Measurements from ENCODE around the gene RBM47.
"Not testable (repeated sequence)": the region's sequence is repeated elsewhere in the genome, so short reads cannot be mapped to it uniquely, and the experiment has no call there.

The RBM47 gene

DNA sequence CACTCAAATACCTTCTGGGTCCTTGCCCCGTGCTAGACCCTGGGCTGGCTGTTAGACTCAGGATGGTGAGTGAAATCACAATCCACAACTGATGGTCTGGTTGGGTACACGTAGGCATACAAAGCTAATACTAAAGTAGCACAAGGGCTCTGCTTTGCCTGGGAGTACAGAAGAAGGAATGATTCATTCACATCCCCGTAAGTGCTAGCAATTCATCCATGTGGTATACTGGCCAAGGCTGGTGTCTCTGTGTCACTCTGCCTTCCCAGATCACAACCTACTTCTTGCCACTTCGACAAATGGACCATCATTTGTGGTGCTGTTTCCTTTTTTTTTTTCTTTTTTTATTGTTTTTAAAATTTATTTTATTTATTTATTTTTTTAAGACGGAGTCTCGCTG is 19.7 kb upstream of the RBM47 start:
- Histone ChIP-seq H3K9me3 (ENCODE audit: control insufficient read depth, insufficient read depth, low read depth, low read length) (no peaks in the 10 kb centered on the region), H3K4me3 (ENCODE audit: low read depth, low read length) (no peak overlapping the region), H3K27me3 (ENCODE audit: control insufficient read depth, insufficient read depth, low read length) (no peaks in the 10 kb centered on the region), H3K9ac (ENCODE audit: low read length) (no peak overlapping the region), H3K27ac (ENCODE audit: low read depth, low read length) (no peak overlapping the region), H3K4me1 (ENCODE audit: control insufficient read depth, insufficient read depth, low read length) (peaks cover 27% of the 10 kb centered on the region), H3K36me3 (ENCODE audit: control insufficient read depth, insufficient read depth, low read length) (no peaks in the 10 kb centered on the region)

DNA sequence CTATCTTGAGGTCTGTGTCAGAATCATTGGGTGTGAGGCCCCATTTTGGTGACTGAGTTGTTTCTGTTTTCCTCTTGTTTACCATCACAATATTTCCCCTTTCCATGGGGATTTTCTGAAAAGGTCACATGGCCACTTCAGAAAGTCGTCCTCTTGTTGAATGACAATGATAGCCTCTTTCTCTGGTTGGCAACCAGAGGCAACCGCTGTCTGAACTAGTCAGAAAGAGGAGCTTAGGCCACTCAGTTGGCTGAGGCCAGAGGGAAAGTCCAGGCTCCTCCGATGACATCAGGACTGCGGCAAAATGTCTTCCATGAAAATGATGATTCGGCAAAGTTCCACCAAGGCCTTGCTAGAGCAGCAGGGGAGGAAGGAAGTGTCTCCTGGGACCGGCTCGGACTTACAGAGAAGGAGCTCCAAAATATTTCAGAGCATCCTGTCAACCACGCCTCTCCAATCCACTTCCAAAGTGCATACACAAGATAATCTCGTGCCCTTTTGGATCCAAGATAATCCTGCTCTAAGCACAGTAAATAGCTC is 19.1 kb upstream of the RBM47 start:
- H3K36me3 ChIP-seq (ENCODE audit: control insufficient read depth, insufficient read depth, low read length), result no peaks in the 10 kb centered on the region
- no peaks in the 10 kb centered on the region for H3K27me3 ChIP-seq (ENCODE audit: control insufficient read depth, insufficient read depth, low read length)
- H3K4me3 ChIP-seq (ENCODE audit: low read depth, low read length), result no peak overlapping the region
- no peaks in the 10 kb centered on the region for H3K9me3 ChIP-seq (ENCODE audit: control insufficient read depth, insufficient read depth, low read depth, low read length)
- no peak overlapping the region for H3K27ac ChIP-seq (ENCODE audit: low read depth, low read length)
- H3K4me1 ChIP-seq (ENCODE audit: control insufficient read depth, insufficient read depth, low read length), result peaks cover 27% of the 10 kb centered on the region
- no peak overlapping the region for H3K9ac ChIP-seq (ENCODE audit: low read length)

DNA sequence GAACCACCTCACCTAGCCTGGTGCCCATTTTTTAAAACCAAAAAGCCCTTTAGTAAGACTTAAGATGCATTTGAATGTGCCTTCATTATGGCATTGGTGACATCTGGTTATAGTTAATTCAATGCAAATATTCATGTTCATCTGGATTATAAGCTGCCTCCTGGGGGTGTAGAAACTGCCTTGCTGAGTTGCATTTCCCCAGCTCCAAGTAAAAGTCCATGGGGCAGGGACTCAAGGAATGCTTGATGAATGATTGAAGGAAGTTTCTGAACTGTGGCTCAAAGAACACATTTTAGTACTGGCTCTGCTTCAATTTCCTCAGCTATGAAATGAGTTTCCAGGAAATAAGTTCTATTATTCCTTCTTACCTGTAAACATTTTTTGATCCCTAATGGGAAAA is 18.5 kb upstream of the RBM47 start:
- Histone ChIP-seq H3K9ac (ENCODE audit: low read length) (no peak overlapping the region), H3K36me3 (ENCODE audit: control insufficient read depth, insufficient read depth, low read length) (no peaks in the 10 kb centered on the region), H3K4me3 (ENCODE audit: low read depth, low read length) (no peak overlapping the region), H3K27ac (ENCODE audit: low read depth, low read length) (no peak overlapping the region), H3K27me3 (ENCODE audit: control insufficient read depth, insufficient read depth, low read length) (no peaks in the 10 kb centered on the region), H3K4me1 (ENCODE audit: control insufficient read depth, insufficient read depth, low read length) (peaks cover 24% of the 10 kb centered on the region), H3K9me3 (ENCODE audit: control insufficient read depth, insufficient read depth, low read depth, low read length) (no peaks in the 10 kb centered on the region)

DNA sequence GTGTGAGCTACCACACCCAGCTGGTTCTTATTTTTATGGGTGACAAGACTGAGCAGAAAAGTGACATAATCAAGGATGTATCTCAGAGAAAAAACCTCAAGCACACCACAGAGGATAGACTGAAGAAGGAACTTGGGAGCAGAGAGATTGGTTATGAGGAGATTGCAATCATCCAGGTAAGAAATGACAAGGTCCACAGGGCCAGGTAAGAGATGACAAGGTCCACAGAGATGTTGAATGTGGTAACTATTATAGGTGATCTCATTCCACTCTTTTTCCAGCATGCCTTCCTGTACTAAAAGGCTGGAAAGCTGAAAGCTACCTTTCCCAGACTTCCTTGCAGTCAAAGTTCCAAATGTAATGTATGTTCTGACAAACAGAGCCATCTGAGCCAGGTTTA is 15.9 kb upstream of the RBM47 start:
- Histone ChIP-seq H3K9ac (ENCODE audit: low read length) (no peak overlapping the region), H3K27ac (ENCODE audit: low read depth, low read length) (no peak overlapping the region), H3K27me3 (ENCODE audit: control insufficient read depth, insufficient read depth, low read length) (no peaks in the 10 kb centered on the region), H3K9me3 (ENCODE audit: control insufficient read depth, insufficient read depth, low read depth, low read length) (no peaks in the 10 kb centered on the region), H3K4me3 (ENCODE audit: low read depth, low read length) (no peak overlapping the region), H3K36me3 (ENCODE audit: control insufficient read depth, insufficient read depth, low read length) (no peaks in the 10 kb centered on the region), H3K4me1 (ENCODE audit: control insufficient read depth, insufficient read depth, low read length) (peaks cover 14% of the 10 kb centered on the region)

DNA sequence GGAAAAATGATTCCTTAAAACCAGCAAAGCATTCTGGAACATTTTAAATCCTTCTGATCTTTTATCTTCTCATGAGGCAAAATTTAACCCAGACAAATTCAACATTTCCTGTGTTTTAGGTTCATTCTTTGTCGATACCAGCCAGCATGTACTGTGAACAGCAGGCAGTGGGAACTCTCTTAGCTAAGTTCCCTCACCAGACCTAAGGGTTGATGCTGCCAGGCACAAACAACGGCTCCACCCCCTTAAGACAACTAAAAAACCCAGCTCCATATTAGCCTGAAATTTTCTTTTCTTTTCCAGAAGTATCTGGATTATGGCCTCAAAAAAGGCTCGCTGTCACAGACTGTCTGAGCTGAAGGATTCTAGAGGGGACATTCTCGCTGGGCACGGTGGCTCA is 2.4 kb upstream of the RBM47 start:
- no peaks in the 10 kb centered on the region for H3K9me3 ChIP-seq (ENCODE audit: control insufficient read depth, insufficient read depth, low read depth, low read length)
- H3K27me3 ChIP-seq (ENCODE audit: control insufficient read depth, insufficient read depth, low read length), result no peaks in the 10 kb centered on the region
- H3K4me1 ChIP-seq (ENCODE audit: control insufficient read depth, insufficient read depth, low read length), result peaks cover 23% of the 10 kb centered on the region
- no peak overlapping the region for H3K27ac ChIP-seq (ENCODE audit: low read depth, low read length)
- no peak overlapping the region for H3K9ac ChIP-seq (ENCODE audit: low read length)
- H3K4me3 ChIP-seq (ENCODE audit: low read depth, low read length), result no peak overlapping the region
- no peaks in the 10 kb centered on the region for H3K36me3 ChIP-seq (ENCODE audit: control insufficient read depth, insufficient read depth, low read length)

DNA sequence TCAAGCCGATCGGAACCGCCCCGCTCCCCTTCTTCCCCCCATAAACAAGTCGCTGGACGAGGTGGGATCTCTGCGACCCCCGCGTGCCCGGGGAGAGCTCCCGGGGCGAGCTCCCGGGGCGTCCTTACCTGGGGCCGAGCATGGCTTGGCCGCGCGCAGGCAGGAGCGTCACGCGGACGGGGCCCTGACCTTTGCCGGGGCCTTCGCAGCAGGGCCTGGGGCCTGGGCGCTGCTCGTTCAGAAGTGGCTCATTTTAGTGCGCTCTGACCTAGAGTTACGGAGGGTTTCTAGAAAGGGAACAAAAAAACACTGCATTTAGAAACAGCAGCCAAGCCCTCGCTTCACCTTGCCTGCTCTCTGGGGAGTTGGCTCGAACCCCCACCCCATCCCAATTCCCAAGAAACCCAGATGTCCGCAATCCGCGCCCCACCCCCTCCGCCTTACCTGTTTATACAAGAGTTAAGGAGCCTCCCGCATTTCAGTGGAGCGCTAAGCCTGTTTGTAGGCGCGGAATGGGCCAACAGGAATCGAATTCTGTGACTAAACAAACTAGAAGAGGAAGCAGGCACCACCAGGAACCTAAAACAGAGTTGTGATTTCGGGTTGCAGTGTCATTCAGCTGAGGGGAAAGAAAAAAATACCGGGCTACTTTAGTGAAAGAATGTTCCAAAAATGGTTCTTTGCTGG is 814 bp upstream of the RBM47 start:
- H3K36me3 ChIP-seq (ENCODE audit: control insufficient read depth, insufficient read depth, low read length), result peaks cover 2% of the 10 kb centered on the region; the same call in 1 of the 2 replicates
- H3K27ac ChIP-seq (ENCODE audit: low read depth, low read length), result peak overlapping the region; percentile 93
- no peaks in the 10 kb centered on the region for H3K27me3 ChIP-seq (ENCODE audit: control insufficient read depth, insufficient read depth, low read length)
- H3K4me3 ChIP-seq (ENCODE audit: low read depth, low read length), result peak overlapping the region; percentile 72
- H3K4me1 ChIP-seq (ENCODE audit: control insufficient read depth, insufficient read depth, low read length), result peaks cover 39% of the 10 kb centered on the region
- peak overlapping the region; percentile 93 for H3K9ac ChIP-seq (ENCODE audit: low read length)
- no peaks in the 10 kb centered on the region for H3K9me3 ChIP-seq (ENCODE audit: control insufficient read depth, insufficient read depth, low read depth, low read length)

DNA sequence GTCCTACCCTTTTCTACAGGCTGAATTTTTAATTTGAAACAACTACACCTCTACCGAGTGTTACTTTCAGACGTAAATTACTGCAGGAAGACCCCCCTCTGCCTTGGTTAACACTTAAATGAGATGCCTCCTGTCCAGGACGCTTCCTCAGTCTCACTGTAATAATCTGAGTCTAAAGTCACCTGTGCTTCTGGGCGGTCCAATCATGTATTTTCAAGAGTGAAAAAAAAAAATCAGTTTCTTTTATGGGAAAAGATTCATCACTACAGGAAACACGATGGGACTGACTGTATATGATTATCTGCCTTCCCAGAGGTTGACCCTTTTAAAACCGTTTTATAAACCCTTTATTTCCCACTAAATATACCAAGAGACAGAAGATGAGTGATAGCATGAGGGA is 776 bp downstream of the RBM47 start:
- Histone ChIP-seq H3K36me3 (ENCODE audit: control insufficient read depth, insufficient read depth, low read length) (peaks cover 6% of the 10 kb centered on the region; the same call in 1 of the 2 replicates), H3K9me3 (ENCODE audit: control insufficient read depth, insufficient read depth, low read depth, low read length) (no peaks in the 10 kb centered on the region), H3K9ac (ENCODE audit: low read length) (peak overlapping the region; percentile 93), H3K4me1 (ENCODE audit: control insufficient read depth, insufficient read depth, low read length) (peaks cover 48% of the 10 kb centered on the region), H3K4me3 (ENCODE audit: low read depth, low read length) (peak overlapping the region; percentile 72), H3K27me3 (ENCODE audit: control insufficient read depth, insufficient read depth, low read length) (no peaks in the 10 kb centered on the region), H3K27ac (ENCODE audit: low read depth, low read length) (peak overlapping the region; percentile 93)

DNA sequence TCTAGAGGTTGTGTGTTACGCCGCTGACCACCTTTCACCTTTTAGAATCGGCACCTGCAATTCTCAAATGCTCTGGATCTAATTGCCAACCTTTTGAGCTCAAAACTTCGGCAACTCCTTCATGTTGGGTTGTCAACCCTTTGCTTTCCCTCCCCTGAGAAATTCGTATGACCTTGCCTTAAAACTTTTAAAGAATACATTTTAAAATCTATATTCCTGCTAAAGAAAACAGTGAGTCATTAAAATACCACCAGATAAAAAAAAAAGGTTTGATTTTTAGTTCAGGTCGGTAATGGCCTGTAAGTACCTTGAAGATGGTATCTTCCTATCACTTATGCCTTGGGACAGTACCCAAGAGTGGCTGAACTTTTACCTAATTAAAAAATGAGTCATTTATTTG is 1.3 kb downstream of the RBM47 start:
- H3K4me1 ChIP-seq (ENCODE audit: control insufficient read depth, insufficient read depth, low read length), result peaks cover 51% of the 10 kb centered on the region
- peak overlapping the region; percentile 72; the same call in 1 of the 2 replicates for H3K27ac ChIP-seq (ENCODE audit: low read depth, low read length)
- not testable (repeated sequence) for H3K36me3 ChIP-seq (ENCODE audit: control insufficient read depth, insufficient read depth, low read length); H3K27me3 ChIP-seq (ENCODE audit: control insufficient read depth, insufficient read depth, low read length); H3K9me3 ChIP-seq (ENCODE audit: control insufficient read depth, insufficient read depth, low read depth, low read length)
- peak overlapping the region; percentile 72 for H3K4me3 ChIP-seq (ENCODE audit: low read depth, low read length)
- peak overlapping the region; percentile 81 for H3K9ac ChIP-seq (ENCODE audit: low read length)

DNA sequence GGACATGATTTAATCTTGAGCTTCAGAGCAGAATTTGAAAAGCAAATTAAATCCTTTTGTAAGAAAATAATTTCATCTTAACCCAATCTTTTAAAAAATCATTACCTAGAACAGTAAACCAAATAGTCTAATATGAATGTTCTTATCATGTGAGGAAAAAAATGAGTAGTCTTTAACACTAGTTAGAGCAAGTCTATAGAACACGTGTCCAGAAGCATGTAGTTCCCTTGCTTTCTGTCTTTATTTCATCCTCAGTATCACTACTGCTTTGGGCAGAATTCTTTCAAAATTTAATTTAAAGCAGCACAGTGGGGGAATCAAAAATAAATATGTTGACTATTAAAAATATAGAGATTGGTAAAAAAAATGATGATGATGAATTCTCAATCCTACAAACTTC is 2.1 kb downstream of the RBM47 start:
- Histone ChIP-seq H3K9ac (ENCODE audit: low read length) (peak overlapping the region; percentile 81), H3K27me3 (ENCODE audit: control insufficient read depth, insufficient read depth, low read length) (no peaks in the 10 kb centered on the region), H3K4me3 (ENCODE audit: low read depth, low read length) (peak overlapping the region; percentile 72), H3K9me3 (ENCODE audit: control insufficient read depth, insufficient read depth, low read depth, low read length) (no peaks in the 10 kb centered on the region), H3K4me1 (ENCODE audit: control insufficient read depth, insufficient read depth, low read length) (peaks cover 53% of the 10 kb centered on the region), H3K36me3 (ENCODE audit: control insufficient read depth, insufficient read depth, low read length) (peaks cover 6% of the 10 kb centered on the region; the same call in 1 of the 2 replicates), H3K27ac (ENCODE audit: low read depth, low read length) (peak overlapping the region; percentile 72)

DNA sequence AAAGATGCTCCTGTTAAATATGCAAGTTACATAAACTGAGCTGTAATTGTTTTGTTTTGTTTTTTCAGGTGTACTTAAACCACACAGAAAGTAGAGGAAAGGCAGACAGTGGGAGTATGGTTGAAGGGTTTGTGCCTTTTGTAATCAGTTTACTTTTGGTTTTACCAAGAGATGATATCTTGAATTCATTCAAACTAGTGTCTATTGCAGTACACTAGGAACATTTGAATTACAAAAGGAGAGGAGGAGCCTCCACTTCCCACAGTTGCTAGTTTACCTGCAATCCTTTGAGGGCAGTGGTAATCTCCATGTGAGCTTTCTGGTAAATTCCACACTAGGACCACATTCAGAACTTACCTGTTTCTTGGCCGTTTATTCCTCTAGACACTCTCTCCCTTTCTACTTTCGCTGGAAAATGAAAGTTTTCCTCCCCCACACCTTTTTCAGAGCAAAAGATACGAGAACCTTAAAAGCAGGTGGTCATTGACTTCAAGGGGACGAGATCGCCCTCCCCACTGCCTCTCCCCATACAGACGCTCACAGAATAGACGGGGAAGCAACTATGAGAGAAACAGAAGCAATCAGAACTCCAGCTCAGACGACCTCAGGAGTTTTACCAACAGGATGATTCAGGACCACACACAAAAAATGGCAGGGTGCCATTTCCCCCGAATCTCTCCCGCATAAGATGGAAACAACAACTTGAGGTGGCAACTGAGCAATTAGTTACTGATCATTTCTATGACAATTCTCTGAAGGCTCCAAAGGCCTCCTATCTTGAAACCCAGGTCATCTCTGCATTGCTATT is 3.3 kb downstream of the RBM47 start:
- peaks cover 50% of the 10 kb centered on the region for H3K4me1 ChIP-seq (ENCODE audit: control insufficient read depth, insufficient read depth, low read length)
- H3K27me3 ChIP-seq (ENCODE audit: control insufficient read depth, insufficient read depth, low read length), result no peaks in the 10 kb centered on the region
- H3K4me3 ChIP-seq (ENCODE audit: low read depth, low read length), result peak overlapping the region; percentile 72
- H3K27ac ChIP-seq (ENCODE audit: low read depth, low read length), result peak overlapping the region; percentile 72
- H3K9me3 ChIP-seq (ENCODE audit: control insufficient read depth, insufficient read depth, low read depth, low read length), result no peaks in the 10 kb centered on the region
- peaks cover 6% of the 10 kb centered on the region; the same call in 1 of the 2 replicates for H3K36me3 ChIP-seq (ENCODE audit: control insufficient read depth, insufficient read depth, low read length)
- peak overlapping the region; percentile 58 for H3K9ac ChIP-seq (ENCODE audit: low read length)

DNA sequence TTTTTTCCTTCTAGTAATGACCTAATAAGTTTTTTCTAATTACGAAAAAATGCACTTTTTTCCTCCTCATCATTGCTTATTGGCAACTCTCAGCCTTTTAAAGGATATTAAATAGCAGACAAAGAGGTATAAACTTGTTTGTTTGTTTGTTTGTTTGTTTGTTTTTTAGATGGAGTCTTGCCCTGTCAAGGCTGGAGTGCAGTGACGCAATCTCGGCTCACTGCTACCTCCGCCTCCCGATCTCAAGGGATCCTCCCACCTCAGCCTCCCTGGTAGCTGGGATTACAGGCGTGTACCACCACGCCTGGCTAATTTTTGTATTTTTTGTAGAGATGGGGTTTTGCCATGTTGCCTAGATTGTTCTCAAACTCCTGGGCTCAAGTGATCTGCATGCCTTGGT is 6.0 kb downstream of the RBM47 start:
- H3K4me3 ChIP-seq (ENCODE audit: low read depth, low read length), result no peak overlapping the region
- H3K36me3 ChIP-seq (ENCODE audit: control insufficient read depth, insufficient read depth, low read length), result peaks cover 6% of the 10 kb centered on the region; the same call in 1 of the 2 replicates
- no peak overlapping the region for H3K27ac ChIP-seq (ENCODE audit: low read depth, low read length)
- no peak overlapping the region for H3K9ac ChIP-seq (ENCODE audit: low read length)
- no peaks in the 10 kb centered on the region for H3K27me3 ChIP-seq (ENCODE audit: control insufficient read depth, insufficient read depth, low read length)
- no peaks in the 10 kb centered on the region for H3K9me3 ChIP-seq (ENCODE audit: control insufficient read depth, insufficient read depth, low read depth, low read length)
- peaks cover 50% of the 10 kb centered on the region for H3K4me1 ChIP-seq (ENCODE audit: control insufficient read depth, insufficient read depth, low read length)

Data from HUES6 (cell line).